ENCODE results near the gene WBP2NL.

WBP2NL gene

GRCh38 chr22:42072606-42073330 is 74.2 kb downstream of the WBP2NL start:
- DNase-seq (ENCODE audit: low read depth in 2 of 2): no peak

DNA sequence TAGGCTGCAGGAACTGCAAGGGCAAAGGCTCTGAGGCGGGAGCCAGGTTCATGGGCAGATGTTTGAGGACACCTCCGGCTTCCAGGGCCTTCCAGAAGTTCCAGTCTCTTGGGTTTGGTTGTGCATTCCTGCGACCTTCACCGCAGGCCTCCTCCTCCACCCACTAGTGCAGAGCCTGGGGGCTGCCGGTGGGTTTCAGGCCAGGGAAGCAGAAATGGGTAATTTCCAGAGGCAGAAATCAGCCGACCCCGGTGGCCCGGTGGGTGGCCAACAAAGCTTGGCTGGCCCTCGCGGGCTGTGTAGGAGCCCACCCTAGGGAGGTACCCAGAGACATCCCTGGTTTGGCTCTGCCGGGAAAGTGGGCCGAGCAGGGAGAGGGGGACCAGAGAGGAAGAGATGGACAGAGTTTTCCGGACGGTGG is 75.0 kb downstream of the WBP2NL start:
- DNase-seq (ENCODE audit: low read depth in 2 of 2): no peak

DNA sequence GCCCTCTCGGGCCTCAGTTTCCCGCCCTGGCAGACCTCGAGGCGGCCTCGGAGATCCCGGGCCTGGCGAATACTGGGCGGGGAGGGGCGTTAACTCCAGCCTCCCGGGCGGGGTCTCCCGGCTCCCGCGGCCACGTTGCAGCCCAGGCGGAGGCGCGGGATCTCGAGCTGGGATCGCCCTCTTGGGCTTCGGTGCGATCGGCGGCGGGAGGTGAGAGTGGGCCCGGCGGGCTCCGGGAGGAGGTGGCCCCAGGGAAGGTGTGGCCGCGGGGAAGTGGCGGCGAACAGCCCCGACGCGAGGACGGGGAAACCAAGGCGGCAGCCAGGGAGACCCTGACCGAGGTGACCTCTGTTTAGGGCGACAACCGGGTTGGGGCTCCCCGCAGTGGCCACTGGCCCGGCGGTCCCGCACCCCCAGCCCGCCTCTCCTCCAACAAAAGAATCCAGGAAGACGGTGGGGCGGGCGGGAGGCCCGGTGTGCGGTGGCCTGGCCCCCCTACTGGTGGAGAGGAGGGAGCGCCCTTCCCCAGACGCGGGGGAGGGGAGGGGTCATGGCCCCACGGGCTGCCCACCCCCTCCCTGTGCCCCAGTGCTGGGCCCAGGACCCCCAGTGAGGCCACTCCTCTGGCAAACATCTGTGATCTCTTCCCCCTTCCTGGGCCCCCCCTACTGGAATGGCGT is 75.7 kb downstream of the WBP2NL start, which contains the start of gene PHETA2:
PHETA2 (plus strand) TSS at position 117 of the 680 bp plus-strand sequence. CDS start 3,046 bp downstream, outside the sequence.
- peak in 1 of 2 donors; percentile 41 for DNase-seq (ENCODE audit: low read depth in 2 of 2)

DNA sequence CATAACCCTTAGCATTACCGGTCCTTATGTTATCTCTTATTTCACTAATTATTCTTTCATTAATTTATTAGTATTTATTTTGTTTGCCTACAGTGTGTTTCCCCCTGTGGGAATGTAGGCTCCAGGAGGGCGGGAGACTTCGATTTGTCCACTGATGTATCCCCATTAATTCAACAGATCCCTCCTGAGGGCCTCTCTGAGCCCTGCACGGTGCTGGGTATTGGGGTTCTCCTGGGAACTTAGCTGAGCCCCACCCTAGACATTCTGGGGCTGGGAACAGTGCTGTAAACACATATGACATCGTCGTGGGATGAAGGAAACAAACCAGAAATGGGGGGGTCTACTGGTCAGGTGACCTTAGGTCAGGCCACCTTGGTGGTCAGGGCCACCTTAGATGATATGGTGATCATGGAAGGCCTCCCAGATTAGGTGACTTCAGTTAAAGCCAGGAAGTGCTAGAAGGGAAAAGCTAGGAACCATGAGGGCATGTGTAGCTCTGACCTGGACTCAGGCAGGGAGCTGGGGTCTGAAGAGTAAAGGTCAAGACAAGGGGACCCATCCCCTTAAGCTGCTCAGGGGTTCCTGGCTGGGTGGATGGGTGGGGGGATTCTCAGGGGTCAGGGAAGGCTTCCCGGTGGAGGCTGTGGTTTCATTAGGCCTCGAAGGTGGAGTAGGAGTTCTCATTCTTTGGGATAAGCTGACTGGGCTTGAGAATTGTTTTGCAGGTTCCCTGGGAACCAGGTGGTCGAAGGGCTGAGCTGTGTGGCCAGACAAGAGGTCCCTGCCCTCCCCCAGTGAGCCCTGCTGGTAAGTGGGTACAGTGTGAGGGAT is 76.5 kb downstream of the WBP2NL start:
- DNase-seq (ENCODE audit: low read depth in 2 of 2): no peak

GRCh38 chr22:42076764-42077485 is 78.3 kb downstream of the WBP2NL start:
- DNase-seq (ENCODE audit: low read depth in 2 of 2): no peak

- DNase-seq (ENCODE audit: low read depth in 2 of 2): no peak
These were observed 79.0 kb downstream of the WBP2NL start for GRCh38 chr22:42077486-42078125.

Measured in stimulated activated CD4-positive, alpha-beta T cell treated with anti-CD3 and anti-CD28 coated beads, Interleukin-1b, Interleukin-23, amount 100 ng/mL, for 1 hour (primary cell).